ENCODE results near the gene SLC9A3. TPM values are rescaled to one million over a fixed set of nuclear protein-coding genes. Genes with fewer than 3 reads are reported as not detected.

Gene SLC9A3
- polyA plus RNA-seq, result 203 TPM
- long read RNA-seq, donor 1, transcript SLC9A3-201 (17 exons, 2,584 nt), result major isoform, 17 of 18 reads
- long read RNA-seq, donor 1, partial matches to known transcripts, result 0 of 18 reads
- long read RNA-seq, donor 1, other reads (novel, unspliced or antisense), result 0 of 18 reads
- long read RNA-seq, donor 2, transcript SLC9A3-201 (17 exons, 2,584 nt), result major isoform, 26 of 60 reads
- long read RNA-seq, donor 2, partial matches to known transcripts, result 31 of 60 reads
- long read RNA-seq, donor 2, other reads (novel, unspliced or antisense), result 0 of 60 reads
- long read RNA-seq, donor 3, transcript SLC9A3-201 (17 exons, 2,584 nt), result major isoform, 23 of 82 reads
- long read RNA-seq, donor 3, partial matches to known transcripts, result 47 of 82 reads
- long read RNA-seq, donor 3, other reads (novel, unspliced or antisense), result 9 of 82 reads
- long read RNA-seq, donor 4, partial matches to known transcripts, result 6 of 9 reads
- long read RNA-seq, donor 4, other reads (novel, unspliced or antisense), result 0 of 9 reads
- long read RNA-seq, donor 5, partial matches to known transcripts, result 0 of 3 reads
- long read RNA-seq, donor 5, other reads (novel, unspliced or antisense), result 0 of 3 reads
- long read RNA-seq, donor 6, transcript SLC9A3-201 (17 exons, 2,584 nt), result major isoform, 16 of 46 reads
- long read RNA-seq, donor 6, partial matches to known transcripts, result 23 of 46 reads
- long read RNA-seq, donor 6, other reads (novel, unspliced or antisense), result 7 of 46 reads
- long read RNA-seq, donor 7, transcript SLC9A3-201 (17 exons, 2,584 nt), result major isoform, 5 of 14 reads
- long read RNA-seq, donor 7, partial matches to known transcripts, result 9 of 14 reads
- long read RNA-seq, donor 7, other reads (novel, unspliced or antisense), result 0 of 14 reads
- long read RNA-seq, donor 8, partial matches to known transcripts, result 5 of 10 reads
- long read RNA-seq, donor 8, other reads (novel, unspliced or antisense), result 0 of 10 reads
- long read RNA-seq, donor 9, partial matches to known transcripts, result 10 of 15 reads
- long read RNA-seq, donor 9, other reads (novel, unspliced or antisense), result 0 of 15 reads
- long read RNA-seq, donor 10, transcript SLC9A3-201 (17 exons, 2,584 nt), result major isoform, 20 of 147 reads
- long read RNA-seq, donor 10, partial matches to known transcripts, result 120 of 147 reads
- long read RNA-seq, donor 10, other reads (novel, unspliced or antisense), result 6 of 147 reads
- long read RNA-seq, donor 11, transcript SLC9A3-201 (17 exons, 2,584 nt), result major isoform, 9 of 29 reads
- long read RNA-seq, donor 11, partial matches to known transcripts, result 19 of 29 reads
- long read RNA-seq, donor 11, other reads (novel, unspliced or antisense), result 0 of 29 reads

- Histone ChIP-seq H3K36me3 (ENCODE audit: control insufficient read depth, insufficient read depth, low read length) (no peaks in the 10 kb centered on the region), H3K9me3 (ENCODE audit: control insufficient read depth, low read depth, low read length) (peaks cover 5% of the 10 kb centered on the region), H3K4me1 (ENCODE audit: control insufficient read depth, insufficient read depth, low read length) (peaks cover 40% of the 10 kb centered on the region), H3K27ac (ENCODE audit: low read length) (peak within 1 kb of the TSS; percentile 74), H3K27me3 (ENCODE audit: control insufficient read depth, insufficient read depth, low read length) (peaks cover 68% of the 10 kb centered on the region), H3K4me3 (ENCODE audit: low read length) (peak within 1 kb of the TSS; percentile 66)
- no CpG with 5 or more reads among the region's 89 CpGs for WGBS (ENCODE audit: insufficient coverage, low lambda C conversion rate)
- DNase-seq, result no peak
Observed at GRCh38 chr5:524234-524972, at the start of gene SLC9A3. TSS of gene SLC9A3 (minus strand) at chr5:524449.

- peaks cover 4% of the 10 kb centered on the region for H3K27me3 ChIP-seq (ENCODE audit: control insufficient read depth, insufficient read depth, low read length)
- no peak overlapping the region for H3K27ac ChIP-seq (ENCODE audit: low read length)
- no peak overlapping the region for H3K4me3 ChIP-seq (ENCODE audit: low read length)
- no peaks in the 10 kb centered on the region for H3K36me3 ChIP-seq (ENCODE audit: control insufficient read depth, insufficient read depth, low read length)
- no peak for DNase-seq
- H3K4me1 ChIP-seq (ENCODE audit: control insufficient read depth, insufficient read depth, low read length), result no peaks in the 10 kb centered on the region
- peaks cover 8% of the 10 kb centered on the region for H3K9me3 ChIP-seq (ENCODE audit: control insufficient read depth, low read depth, low read length)
- no CpG with 5 or more reads among the region's 16 CpGs for WGBS (ENCODE audit: insufficient coverage, low lambda C conversion rate)
Observed at GRCh38 chr5:573976-574375, 49.7 kb upstream of the SLC9A3 start.

GRCh38 chr5:573206-573605 is 49.0 kb upstream of the SLC9A3 start:
- H3K27ac ChIP-seq (ENCODE audit: low read length), result no peak overlapping the region
- H3K36me3 ChIP-seq (ENCODE audit: control insufficient read depth, insufficient read depth, low read length), result no peaks in the 10 kb centered on the region
- no peak for DNase-seq
- H3K9me3 ChIP-seq (ENCODE audit: control insufficient read depth, low read depth, low read length), result peaks cover 8% of the 10 kb centered on the region
- no CpG with 5 or more reads among the region's 12 CpGs for WGBS (ENCODE audit: insufficient coverage, low lambda C conversion rate)
- H3K4me1 ChIP-seq (ENCODE audit: control insufficient read depth, insufficient read depth, low read length), result no peaks in the 10 kb centered on the region
- peaks cover 2% of the 10 kb centered on the region for H3K27me3 ChIP-seq (ENCODE audit: control insufficient read depth, insufficient read depth, low read length)
- no peak overlapping the region for H3K4me3 ChIP-seq (ENCODE audit: low read length)

DNA sequence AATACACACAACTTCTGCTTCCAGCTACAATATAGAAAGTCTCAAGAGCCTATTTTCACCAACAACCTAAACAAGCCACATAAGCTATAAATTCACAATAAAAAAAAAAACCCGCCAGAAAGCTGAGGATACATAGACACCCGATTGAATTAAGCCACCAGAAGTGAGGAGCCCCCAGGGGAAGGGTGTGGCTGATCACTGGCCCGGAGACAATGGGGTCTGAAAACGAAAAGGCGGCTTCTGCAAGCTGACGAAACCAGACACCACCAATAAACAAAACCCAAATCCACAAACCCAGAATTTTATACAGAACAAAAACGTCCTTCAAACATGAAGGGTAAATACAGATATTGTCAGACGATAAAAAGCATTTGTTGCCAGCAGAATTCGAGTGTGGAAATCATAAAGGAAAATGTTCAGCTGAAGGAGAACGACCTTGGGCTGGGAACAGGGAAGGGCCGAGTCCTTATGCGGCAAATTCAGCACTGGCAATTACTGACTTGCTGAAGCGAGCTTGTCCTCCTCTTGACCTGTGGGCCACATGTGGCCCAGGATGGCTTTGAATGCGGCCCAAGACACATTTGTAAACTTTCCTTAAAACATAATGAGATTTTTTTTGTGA is 48.3 kb upstream of the SLC9A3 start:
- Histone ChIP-seq H3K9me3 (ENCODE audit: control insufficient read depth, low read depth, low read length) (peaks cover 11% of the 10 kb centered on the region), H3K27me3 (ENCODE audit: control insufficient read depth, insufficient read depth, low read length) (peaks cover 8% of the 10 kb centered on the region), H3K4me3 (ENCODE audit: low read length) (no peak overlapping the region), H3K4me1 (ENCODE audit: control insufficient read depth, insufficient read depth, low read length) (no peaks in the 10 kb centered on the region), H3K36me3 (ENCODE audit: control insufficient read depth, insufficient read depth, low read length) (no peaks in the 10 kb centered on the region), H3K27ac (ENCODE audit: low read length) (no peak overlapping the region)
- WGBS (ENCODE audit: insufficient coverage, low lambda C conversion rate), result no CpG with 5 or more reads among the region's 14 CpGs
- DNase-seq, result no peak

GRCh38 chr5:571791-572190 is 47.5 kb upstream of the SLC9A3 start:
- Histone ChIP-seq H3K4me1 (ENCODE audit: control insufficient read depth, insufficient read depth, low read length) (no peaks in the 10 kb centered on the region), H3K36me3 (ENCODE audit: control insufficient read depth, insufficient read depth, low read length) (no peaks in the 10 kb centered on the region), H3K27ac (ENCODE audit: low read length) (no peak overlapping the region), H3K27me3 (ENCODE audit: control insufficient read depth, insufficient read depth, low read length) (peaks cover 14% of the 10 kb centered on the region), H3K4me3 (ENCODE audit: low read length) (no peak overlapping the region), H3K9me3 (ENCODE audit: control insufficient read depth, low read depth, low read length) (peaks cover 13% of the 10 kb centered on the region)
- no peak for DNase-seq
- no CpG with 5 or more reads among the region's 13 CpGs for WGBS (ENCODE audit: insufficient coverage, low lambda C conversion rate)

DNA sequence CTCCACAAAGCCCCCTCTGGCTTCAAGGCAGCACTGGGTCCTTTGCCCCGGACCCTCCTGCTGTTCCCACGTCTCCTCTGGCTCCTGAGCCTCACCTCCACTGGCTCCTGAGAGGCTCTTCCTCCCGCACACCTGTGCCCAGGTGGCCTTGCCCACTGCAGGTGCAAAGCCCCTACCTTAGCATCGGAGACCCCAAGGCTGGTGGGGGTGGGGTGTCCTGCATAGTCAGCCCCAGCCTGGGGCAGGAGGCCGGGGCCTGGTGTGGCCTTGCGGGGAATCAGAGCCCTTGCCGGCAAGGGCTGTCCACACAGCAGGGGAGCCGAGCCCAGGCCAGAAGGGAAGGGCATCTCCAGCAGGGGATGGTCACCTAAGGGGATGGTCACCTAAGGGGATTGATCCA is 46.6 kb upstream of the SLC9A3 start:
- Histone ChIP-seq H3K4me1 (ENCODE audit: control insufficient read depth, insufficient read depth, low read length) (peaks cover 2% of the 10 kb centered on the region), H3K27ac (ENCODE audit: low read length) (no peak overlapping the region), H3K9me3 (ENCODE audit: control insufficient read depth, low read depth, low read length) (peaks cover 10% of the 10 kb centered on the region), H3K4me3 (ENCODE audit: low read length) (no peak overlapping the region), H3K36me3 (ENCODE audit: control insufficient read depth, insufficient read depth, low read length) (no peaks in the 10 kb centered on the region), H3K27me3 (ENCODE audit: control insufficient read depth, insufficient read depth, low read length) (peaks cover 18% of the 10 kb centered on the region)
- WGBS (ENCODE audit: insufficient coverage, low lambda C conversion rate), result no CpG with 5 or more reads among the region's 8 CpGs
- no peak for DNase-seq

GRCh38 chr5:570446-570845 is 46.2 kb upstream of the SLC9A3 start:
- no peaks in the 10 kb centered on the region for H3K36me3 ChIP-seq (ENCODE audit: control insufficient read depth, insufficient read depth, low read length)
- H3K4me1 ChIP-seq (ENCODE audit: control insufficient read depth, insufficient read depth, low read length), result peaks cover 3% of the 10 kb centered on the region
- no peak overlapping the region for H3K27ac ChIP-seq (ENCODE audit: low read length)
- H3K9me3 ChIP-seq (ENCODE audit: control insufficient read depth, low read depth, low read length), result peaks cover 9% of the 10 kb centered on the region
- no peak overlapping the region for H3K4me3 ChIP-seq (ENCODE audit: low read length)
- no peak for DNase-seq
- WGBS (ENCODE audit: insufficient coverage, low lambda C conversion rate), result no CpG with 5 or more reads among the region's 17 CpGs
- peaks cover 22% of the 10 kb centered on the region for H3K27me3 ChIP-seq (ENCODE audit: control insufficient read depth, insufficient read depth, low read length)

DNA sequence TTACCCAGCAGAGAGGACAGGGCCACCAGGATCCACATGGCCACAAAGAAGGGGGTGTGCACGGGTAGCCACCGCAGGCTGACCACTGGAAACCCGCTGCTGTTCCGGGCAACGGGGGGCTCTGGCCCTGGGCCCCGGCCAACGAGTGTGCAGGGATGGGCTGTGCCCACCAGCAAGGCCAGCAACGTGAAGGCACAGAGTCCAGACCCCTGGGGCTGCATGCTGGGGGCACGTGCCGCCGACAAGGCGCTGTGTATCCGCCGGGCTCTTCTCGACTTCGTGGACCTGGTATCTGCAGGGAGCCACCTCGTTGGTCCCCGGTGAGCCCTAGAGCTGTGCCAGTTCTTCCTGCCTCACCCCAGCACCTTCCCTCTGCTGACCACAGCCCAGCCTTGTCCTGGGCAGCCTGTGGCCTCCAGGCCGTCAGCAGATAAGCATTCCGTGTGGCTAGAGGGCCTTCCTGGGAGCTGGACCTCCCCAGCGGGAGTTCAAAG is 45.7 kb upstream of the SLC9A3 start:
- WGBS (ENCODE audit: insufficient coverage, low lambda C conversion rate), result no CpG with 5 or more reads among the region's 21 CpGs
- Histone ChIP-seq H3K4me1 (ENCODE audit: control insufficient read depth, insufficient read depth, low read length) (peaks cover 3% of the 10 kb centered on the region), H3K9me3 (ENCODE audit: control insufficient read depth, low read depth, low read length) (peaks cover 9% of the 10 kb centered on the region), H3K4me3 (ENCODE audit: low read length) (no peak overlapping the region), H3K27ac (ENCODE audit: low read length) (no peak overlapping the region), H3K27me3 (ENCODE audit: control insufficient read depth, insufficient read depth, low read length) (peaks cover 22% of the 10 kb centered on the region), H3K36me3 (ENCODE audit: control insufficient read depth, insufficient read depth, low read length) (no peaks in the 10 kb centered on the region)
- no peak for DNase-seq

- Histone ChIP-seq H3K27me3 (ENCODE audit: control insufficient read depth, insufficient read depth, low read length) (peaks cover 22% of the 10 kb centered on the region), H3K4me1 (ENCODE audit: control insufficient read depth, insufficient read depth, low read length) (peaks cover 3% of the 10 kb centered on the region), H3K9me3 (ENCODE audit: control insufficient read depth, low read depth, low read length) (peaks cover 9% of the 10 kb centered on the region), H3K36me3 (ENCODE audit: control insufficient read depth, insufficient read depth, low read length) (no peaks in the 10 kb centered on the region), H3K27ac (ENCODE audit: low read length) (no peak overlapping the region), H3K4me3 (ENCODE audit: low read length) (no peak overlapping the region)
- no peak for DNase-seq
- no CpG with 5 or more reads among the region's 23 CpGs for whole genome bisulfite sequencing (ENCODE audit: insufficient coverage, low lambda C conversion rate)
Observed at GRCh38 chr5:569358-569867, 45.2 kb upstream of the SLC9A3 start.
